ENCODE measurements around the gene PSMA4.
"Not testable (repeated sequence)": the region's sequence is repeated elsewhere in the genome, so short reads cannot be mapped to it uniquely, and the experiment has no call there.

PSMA4 gene

DNA sequence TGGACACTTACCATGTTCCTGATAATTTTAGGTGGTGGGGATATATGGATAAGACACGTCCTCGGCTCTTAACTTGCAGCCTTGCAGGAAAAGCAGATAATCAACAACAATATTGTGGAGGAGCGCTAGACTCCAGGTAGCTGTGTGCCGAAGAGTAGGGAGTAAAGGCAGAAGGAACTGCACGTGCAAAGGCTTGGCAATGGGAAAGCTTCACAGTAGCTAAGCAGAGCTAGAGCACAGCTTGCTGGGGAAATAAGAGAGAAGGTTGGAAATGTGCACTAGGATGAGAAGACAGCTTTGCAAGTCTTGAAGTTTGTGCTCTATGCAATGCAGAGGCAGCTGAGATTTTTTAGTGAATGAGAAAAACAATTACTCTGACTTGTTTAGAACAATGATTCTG is 12.4 kb downstream of the PSMA4 start:
- no peak for DNase-seq

DNA sequence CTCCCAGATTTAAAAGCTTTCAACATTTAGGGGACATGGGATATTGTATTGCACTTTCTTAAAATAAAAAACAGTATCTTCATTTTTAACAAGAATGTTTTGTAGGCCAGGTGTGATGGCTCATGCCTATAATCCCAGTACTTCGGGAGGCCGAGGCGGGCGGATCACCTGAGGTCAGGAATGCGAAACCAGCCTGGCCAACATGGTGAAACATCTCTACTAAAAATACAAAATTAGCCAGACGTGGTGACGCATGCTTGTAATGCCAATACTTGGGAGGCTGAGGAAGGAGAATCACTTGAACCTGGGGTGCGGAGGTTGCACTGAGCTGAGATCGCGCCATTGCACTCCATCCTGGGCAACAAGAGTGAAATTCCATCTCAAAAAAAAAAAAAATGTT is 20.0 kb downstream of the PSMA4 start:
- DNase-seq: not testable (repeated sequence)

DNA sequence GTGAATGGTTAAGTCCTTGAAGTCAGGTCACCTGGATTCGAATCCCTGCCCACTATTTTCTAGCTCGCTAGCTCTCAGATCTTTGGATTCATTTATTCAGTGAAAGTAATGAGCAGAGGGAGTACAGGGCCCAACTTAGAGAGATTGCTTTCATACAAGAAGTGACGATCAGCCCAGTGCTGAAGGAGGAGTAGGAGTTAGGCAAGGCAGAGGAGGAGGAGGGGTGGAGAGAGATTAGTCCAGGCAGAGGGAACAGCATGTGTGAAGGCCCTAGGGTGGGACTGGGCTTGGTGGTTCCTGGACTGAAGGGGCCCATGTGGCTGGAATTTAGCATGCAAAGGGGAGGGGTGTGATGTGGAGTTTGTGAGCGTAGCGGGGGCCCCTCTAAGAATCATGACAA is 21.2 kb downstream of the PSMA4 start:
- no peak for DNase-seq

DNA sequence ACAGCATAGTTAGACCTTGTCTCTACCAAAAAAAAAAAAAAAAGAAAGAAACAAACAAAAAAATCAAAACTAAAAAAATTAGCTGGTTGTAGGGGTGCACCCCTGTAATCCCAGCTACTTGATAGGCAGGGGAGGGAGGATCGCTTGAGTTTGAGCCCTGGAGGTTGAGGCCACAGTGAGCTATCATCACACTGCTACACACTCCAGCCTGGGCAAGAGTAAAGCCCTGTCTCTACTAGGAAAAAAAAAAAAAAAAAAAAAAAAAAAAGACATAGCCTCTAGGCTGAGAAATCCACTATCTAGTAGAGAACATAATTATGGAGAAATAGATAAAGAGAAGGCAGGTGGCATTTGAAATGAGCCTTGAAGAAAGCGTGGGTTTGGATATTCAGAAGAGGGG is 22.8 kb downstream of the PSMA4 start:
- no peak for DNase-seq

DNA sequence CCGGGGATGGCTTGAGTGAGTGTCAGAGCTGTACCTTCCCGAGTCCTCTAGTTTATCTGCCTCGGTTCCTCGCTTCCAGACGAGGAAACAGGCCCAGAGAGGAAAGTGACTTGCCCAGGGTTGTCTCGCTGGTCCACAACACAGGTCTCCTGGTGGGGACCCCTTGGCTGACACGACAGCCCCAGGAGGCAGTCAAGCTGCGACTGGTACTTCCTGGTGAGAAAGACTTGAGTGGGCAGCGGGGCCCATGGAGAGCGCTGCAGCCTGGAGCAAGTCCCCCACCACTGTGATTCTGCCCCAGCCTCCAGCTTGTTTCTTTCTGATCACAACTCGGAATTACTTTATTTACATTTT is 24.5 kb downstream of the PSMA4 start:
- DNase-seq: no peak

DNA sequence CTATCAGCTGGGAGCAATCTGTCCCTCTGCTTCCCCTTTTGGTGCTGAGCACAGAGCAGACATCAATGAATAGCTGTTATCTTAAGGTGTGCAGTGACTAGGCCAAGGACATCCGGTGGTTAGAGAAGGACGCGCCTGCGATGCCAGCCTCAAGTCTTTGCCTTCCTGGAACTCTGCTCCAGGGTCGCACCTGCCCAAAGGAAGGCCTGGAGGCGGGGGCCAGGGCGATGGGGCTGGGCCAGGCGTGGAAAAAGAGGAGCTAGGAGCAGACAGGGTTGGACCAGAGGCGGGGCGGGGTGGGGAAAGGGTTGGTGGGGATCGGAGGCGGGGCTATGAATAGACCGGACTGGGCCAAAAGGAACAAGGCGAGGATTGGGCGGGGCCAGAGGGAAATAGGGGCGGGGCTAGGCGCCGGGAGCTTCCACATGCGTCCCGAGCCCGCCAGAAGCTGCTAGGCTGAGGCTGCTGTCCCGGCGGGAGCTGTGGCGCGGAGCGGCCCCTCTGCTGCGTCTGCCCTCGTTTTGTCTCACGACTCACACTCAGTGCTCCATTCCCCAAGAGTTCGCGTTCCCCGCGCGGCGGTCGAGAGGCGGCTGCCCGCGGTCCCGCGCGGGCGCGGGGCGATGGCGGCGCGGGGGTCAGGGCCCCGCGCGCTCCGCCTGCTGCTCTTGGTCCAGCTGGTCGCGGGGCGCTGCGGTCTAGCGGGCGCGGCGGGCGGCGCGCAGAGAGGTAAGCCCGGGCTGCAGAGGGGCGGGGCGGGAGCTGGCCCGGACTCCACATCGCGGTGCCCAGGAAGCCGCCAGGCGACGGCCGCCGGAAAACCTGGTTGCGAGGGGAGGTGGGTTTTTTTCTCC is 25.1 kb downstream of the PSMA4 start, which contains the start of gene CHRNA5:
Gene CHRNA5 (plus strand): TSS at position 424 of the 854 bp plus-strand sequence. CDS start 200 bp downstream, at position 624.
- peak; percentile 69 for DNase-seq

DNA sequence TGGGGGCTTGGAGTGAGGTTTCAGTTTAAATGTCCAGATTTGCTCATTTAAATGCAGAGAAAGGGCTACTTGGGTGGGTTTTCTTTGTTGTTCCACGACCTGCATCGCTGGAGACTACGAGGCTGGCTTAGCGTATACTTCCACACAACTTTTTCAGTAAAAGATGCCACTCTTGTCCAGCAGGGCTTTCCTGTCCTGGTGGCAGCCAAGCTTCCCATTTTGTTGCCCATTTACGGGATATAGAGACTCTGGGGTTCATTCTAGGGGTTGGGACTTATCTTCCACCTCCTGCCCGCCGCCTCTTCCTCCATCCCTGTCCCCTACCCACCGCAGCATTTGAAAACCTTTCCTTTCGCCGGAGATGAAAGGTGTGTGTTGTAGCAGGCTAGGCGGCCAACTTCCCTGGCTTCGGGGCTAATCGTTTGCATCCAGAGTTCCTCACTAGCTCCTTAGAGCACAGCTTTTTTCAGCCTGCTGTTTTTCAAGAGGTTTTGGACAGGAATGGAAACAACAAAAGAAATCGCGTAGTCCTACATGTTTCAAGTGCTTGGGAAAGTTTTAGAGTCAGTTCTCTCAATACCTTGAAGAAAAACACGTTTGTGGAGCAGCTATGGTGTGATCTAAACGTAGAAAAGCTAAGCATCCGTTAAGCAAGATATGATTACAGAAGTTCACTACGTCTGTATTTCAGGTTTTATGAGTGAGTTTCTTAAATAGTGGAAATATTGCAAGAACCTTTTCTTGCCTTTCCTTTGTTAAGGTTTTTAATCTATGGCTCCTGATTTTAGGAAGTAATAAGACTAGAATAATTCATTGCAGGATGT is 25.9 kb downstream of the PSMA4 start:
- peak; percentile 24 for DNase-seq

DNA sequence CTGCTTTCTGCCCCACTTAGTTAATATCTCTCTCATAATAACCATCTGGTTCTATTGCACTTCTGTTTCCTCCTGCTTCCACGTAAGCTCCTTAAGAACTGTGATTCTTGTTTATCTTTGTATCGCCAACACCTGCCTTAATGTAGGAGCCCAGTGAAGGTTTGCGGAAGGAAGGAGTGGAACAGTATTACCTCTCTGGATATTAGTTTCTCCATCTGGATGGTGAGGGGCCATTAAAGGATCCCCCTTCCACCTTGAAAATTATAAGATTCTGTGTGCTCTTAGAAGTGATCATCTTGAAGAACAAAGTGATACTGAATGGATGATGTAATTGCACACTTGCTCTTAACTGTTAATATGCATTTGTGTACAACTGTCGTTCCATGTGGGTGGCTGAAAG is 27.3 kb downstream of the PSMA4 start:
- DNase-seq: no peak

DNA sequence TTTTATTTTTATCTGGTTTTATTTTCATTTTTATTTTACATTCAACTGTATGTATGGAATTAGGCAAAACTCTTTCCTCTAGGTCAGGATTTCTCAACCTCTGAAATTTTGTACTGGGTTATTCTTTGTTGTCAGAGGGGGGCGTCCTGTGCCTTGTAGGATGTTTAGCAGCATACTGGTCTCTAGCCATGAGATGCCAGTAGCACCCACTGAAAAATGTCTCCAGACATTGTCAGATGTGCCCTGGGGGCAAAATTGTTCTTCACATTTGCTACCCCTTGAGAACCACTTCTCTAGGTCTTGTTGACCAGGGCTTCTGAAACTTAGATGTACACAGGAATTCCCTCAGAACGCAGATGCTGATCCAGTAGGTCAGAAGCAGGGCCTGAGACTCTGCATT is 30.5 kb downstream of the PSMA4 start:
- DNase-seq: no peak

DNA sequence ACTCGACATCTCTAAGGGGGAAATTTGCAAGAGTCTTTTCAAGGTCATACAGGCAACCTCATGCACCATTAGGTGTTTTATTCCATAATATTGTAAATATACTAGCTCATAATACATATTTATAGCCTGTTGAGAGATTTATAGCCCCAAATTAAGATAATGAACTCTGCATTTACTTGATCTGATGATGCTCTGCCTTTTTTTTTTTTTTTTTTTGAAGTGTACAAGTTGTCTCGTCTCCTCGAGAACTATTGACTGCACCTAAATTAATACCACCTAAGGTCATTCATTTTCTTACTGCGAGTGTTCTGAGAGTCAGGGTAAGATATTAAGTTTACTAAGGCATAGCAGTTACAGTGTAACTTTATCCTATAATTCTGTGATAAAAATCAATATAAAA is 31.1 kb downstream of the PSMA4 start:
- no peak for DNase-seq

DNA sequence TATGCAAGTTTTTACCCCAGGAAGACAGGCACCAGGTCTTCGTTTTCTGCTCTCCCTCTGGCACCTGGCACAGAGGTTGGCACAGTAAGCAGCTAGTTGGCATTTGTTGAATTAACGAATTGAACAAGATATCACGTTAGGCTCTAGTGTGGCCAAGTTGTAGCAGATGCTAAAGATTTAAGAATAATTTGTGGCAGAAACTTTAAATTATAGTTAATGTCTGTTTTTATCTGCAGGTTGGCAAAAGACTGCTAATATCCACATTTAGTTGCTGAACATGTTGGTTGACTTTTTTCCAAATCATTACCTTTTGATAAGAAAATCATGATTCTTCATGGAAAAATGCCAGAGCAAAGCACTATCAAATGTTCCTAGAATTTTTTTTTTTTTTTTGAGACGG is 33.2 kb downstream of the PSMA4 start:
- no peak for DNase-seq

DNA sequence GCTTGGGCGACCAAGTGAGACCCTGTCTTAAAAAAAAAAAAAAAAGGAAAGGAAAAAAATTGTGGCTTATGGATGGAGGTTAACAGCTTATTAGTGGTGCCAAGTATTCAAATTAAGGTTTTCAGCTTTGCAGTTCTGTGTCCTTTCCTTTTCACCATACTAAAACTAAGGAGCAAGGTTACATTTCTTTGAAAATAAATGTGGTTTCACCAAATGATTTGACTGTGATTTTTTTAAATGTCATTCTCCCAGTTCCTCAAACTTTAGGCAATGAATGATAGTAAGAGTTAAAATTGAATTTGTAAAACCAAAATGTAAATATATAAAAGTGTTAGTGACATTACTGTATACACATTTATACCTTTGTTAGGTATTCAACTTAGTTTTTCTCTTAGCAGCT is 34.7 kb downstream of the PSMA4 start:
- no peak for DNase-seq

DNA sequence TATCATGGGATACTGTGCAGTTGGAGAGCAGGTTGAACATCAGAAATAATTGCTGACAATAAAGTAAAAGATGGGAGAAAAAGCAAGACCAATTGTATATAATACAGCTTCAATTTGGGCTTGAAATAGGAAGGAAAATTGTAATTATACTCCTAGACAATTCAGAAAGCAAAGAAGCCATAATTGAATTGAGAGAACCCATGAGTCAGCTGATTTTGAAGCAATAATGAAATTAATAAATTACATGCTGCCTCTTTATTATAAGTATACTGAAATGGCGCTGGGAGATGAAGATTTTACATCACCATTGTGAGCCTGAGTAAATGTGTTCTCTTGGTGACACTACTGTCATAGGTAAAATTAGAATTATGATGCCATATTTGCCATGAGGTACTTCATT is 57.3 kb downstream of the PSMA4 start:
- no peak for DNase-seq

DNA sequence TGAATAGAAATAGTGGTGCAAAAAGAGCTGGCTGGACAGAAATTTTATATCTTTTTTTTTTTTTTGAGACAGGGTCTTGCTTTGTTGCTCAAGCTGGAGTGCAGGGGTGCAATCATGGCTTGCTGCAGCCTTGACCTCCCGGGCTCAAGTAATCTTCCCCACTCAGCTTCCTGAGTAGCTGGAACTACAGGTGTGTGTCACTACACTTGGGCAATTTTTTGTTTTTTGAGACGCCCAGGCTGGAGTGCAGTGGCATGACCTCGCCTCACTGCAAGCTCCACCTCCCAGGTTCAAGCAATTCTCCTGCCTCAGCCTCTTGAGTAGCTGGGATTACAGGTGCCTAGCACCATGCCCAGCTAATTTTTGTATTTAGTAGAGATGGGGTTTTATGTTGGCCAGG is 58.1 kb downstream of the PSMA4 start:
- DNase-seq: no peak

DNA sequence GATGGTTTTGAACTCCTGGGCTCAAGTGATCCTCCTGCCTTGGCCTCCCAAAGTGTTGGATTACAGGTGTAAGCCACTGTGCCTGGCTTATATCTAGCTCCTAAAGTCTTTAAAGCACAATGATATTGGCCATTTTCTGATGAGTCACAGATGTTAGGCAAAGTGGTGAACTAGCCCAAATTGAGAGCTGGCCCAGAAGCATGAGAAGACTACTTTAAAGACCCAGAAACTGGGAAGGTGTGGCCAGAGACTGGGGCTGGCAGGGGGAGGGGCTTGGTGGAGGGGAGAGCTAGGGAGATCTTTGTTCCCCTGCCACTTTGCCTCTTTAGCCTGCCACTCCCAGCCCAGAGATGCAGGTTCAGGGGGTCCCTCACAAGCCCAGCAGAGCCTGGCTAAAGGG is 58.9 kb downstream of the PSMA4 start:
- DNase-seq: no peak
